Mesodermal cell (in vitro differentiated cells): ENCODE measurements around the gene ARPC1A.
"Not testable (repeated sequence)": the region's sequence is repeated elsewhere in the genome, so short reads cannot be mapped to it uniquely, and the experiment has no call there.

Source experiments
- H3K27ac ChIP-seq: 2 replicates; pipeline ENCODE4 v1.7.0; 2013; ENCODE audit warnings: mild to moderate bottlenecking, low read depth, low read length, moderate library complexity; ENCODE audit not compliant: severe bottlenecking
- H3K36me3 ChIP-seq: 2 replicates; pipeline ENCODE4 v1.7.1; 2013; ENCODE audit warnings: mild to moderate bottlenecking, low read length, moderate library complexity; ENCODE audit not compliant: control insufficient read depth, insufficient read depth
- H3K4me1 ChIP-seq: one replicate; pipeline ENCODE4 v1.7.1; 2013; ENCODE audit warnings: mild to moderate bottlenecking, low read length; ENCODE audit not compliant: insufficient read depth, control insufficient read depth, poor library complexity, severe bottlenecking
- H3K4me3 ChIP-seq: 2 replicates; pipeline ENCODE4 v1.7.0; 2013; ENCODE audit warnings: low read length, control low read depth, mild to moderate bottlenecking; ENCODE audit not compliant: insufficient read depth, poor library complexity, severe bottlenecking; ENCODE audit errors: extremely low read depth
- H3K9me3 ChIP-seq: 2 replicates; pipeline ENCODE4 v1.7.1; 2013; ENCODE audit warnings: mild to moderate bottlenecking, low read length, moderate library complexity; ENCODE audit not compliant: control insufficient read depth
- WGBS, 2 experiments: methylation state at CpG; one replicate each; pipeline ENCODE4 v1.1.5; 2013; ENCODE audit warnings: missing lambda C conversion rate in 2 of 2; ENCODE audit not compliant: insufficient coverage in 2 of 2; 5-methylcytosine and 5-hydroxymethylcytosine counted together

The ARPC1A gene

DNA sequence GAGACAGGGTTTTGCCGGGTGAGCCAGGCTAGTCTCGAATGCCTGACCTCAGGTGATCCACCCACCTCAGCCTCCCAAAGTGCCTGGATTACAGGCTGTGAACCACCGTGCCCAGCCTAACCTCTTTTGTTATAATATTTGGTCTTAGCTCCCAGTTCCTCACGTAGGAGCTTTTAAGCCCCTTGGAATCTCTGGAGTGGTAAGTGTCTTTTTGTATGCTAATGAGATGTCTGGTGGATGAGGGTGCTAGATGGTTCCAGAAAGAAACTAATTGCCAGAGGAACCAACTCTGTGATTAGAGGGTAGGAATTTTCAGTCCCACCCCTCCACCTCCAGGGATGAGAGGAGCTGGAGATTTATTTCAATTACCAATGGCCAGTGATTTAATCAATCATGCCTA is 5.3 kb upstream of the ARPC1A start:
- H3K4me1 ChIP-seq, result peaks cover 5% of the 10 kb centered on the region
- no peaks in the 10 kb centered on the region for H3K9me3 ChIP-seq
- H3K36me3 ChIP-seq, result no peaks in the 10 kb centered on the region
- 59 to 64% methylated on average over 2 to 4 of the region's 4 CpGs for WGBS, 2 experiments
- H3K4me3 ChIP-seq, result no peak overlapping the region
- no peak overlapping the region for H3K27ac ChIP-seq

DNA sequence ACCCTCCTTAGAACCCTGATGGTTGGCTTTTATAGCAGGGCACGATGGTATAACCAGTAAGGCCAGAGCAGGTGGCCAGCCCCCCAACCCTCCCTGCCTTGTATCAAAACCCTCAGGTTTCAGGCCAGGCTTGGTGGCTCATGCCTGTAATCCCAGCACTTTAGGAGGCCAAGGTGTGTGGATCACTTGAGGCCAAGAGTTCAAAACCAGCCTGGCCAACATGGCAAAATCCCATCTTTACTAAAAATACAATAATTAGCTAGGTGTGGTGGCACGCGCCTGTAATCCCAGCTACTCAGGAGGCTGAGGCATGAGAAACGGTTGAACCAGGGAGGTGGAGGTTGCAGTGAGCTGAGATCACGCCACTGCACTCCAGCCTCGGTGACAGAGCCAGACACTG is 3.0 kb upstream of the ARPC1A start:
- H3K9me3 ChIP-seq, result not testable (repeated sequence)
- 78 to 100% methylated on average over 1 to 5 of the region's 6 CpGs for WGBS, 2 experiments

GRCh38 chr7:99324559-99324958 is 1.1 kb upstream of the ARPC1A start:
- Histone ChIP-seq H3K36me3 (peaks cover 11% of the 10 kb centered on the region), H3K4me1 (peaks cover 9% of the 10 kb centered on the region), H3K9me3 (no peaks in the 10 kb centered on the region), H3K27ac (no peak overlapping the region), H3K4me3 (peak overlapping the region; percentile 99)
- 97 to 100% methylated on average over 4 to 10 of the region's 14 CpGs for WGBS, 2 experiments

More for the DNA sequence above, 3.0 kb upstream of the ARPC1A start:
- H3K4me1 ChIP-seq, H3K4me3 ChIP-seq, H3K36me3 ChIP-seq, H3K27ac ChIP-seq: not testable (repeated sequence)

- H3K27ac ChIP-seq, result no peak overlapping the region
- peak overlapping the region; percentile 99 for H3K4me3 ChIP-seq
- H3K36me3 ChIP-seq, result peaks cover 11% of the 10 kb centered on the region
- 42% methylated on average over 12 to 13 of the region's 14 CpGs for WGBS, 2 experiments
- H3K9me3 ChIP-seq, result no peaks in the 10 kb centered on the region
- H3K4me1 ChIP-seq, result peaks cover 9% of the 10 kb centered on the region
Measured at GRCh38 chr7:99325001-99325493, 651 bp upstream of the ARPC1A start.

DNA sequence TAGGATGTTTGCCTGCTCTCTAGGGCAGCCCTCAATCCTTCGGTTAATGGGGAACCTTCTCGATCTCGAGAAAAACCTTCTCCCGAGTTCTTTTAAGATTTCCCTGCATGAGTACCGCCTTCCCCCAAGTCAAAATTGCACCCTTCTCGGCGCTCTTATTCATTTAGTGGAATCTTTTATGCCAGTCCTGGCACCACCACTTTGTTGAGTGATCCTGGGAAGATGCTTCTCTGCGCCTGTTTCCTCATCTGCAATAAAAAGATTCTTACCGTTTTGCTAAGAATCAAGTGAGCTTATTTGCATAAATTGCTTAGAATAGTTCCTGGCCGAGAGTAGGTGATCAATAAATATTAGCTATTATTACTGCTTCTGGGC is 697 bp downstream of the ARPC1A start:
- WGBS, 2 experiments, result 5 to 9% methylated on average over 7 to 10 of the region's 10 CpGs
- Histone ChIP-seq H3K9me3 (no peaks in the 10 kb centered on the region), H3K27ac (no peak overlapping the region), H3K4me1 (peaks cover 9% of the 10 kb centered on the region), H3K4me3 (peak overlapping the region; percentile 99), H3K36me3 (peaks cover 18% of the 10 kb centered on the region)

- H3K27ac ChIP-seq, H3K4me1 ChIP-seq, H3K4me3 ChIP-seq, H3K9me3 ChIP-seq: not testable (repeated sequence)
- peaks cover 49% of the 10 kb centered on the region for H3K36me3 ChIP-seq
- WGBS, 2 experiments, result 87 to 92% methylated on average over 6 to 7 of the region's 8 CpGs
Measured at GRCh38 chr7:99330314-99330961, 4.7 kb downstream of the ARPC1A start.

GRCh38 chr7:99331002-99331401 is 5.3 kb downstream of the ARPC1A start:
- Histone ChIP-seq H3K27ac (no peak overlapping the region), H3K36me3 (peaks cover 54% of the 10 kb centered on the region), H3K9me3 (no peaks in the 10 kb centered on the region), H3K4me3 (no peak overlapping the region), H3K4me1 (peaks cover 4% of the 10 kb centered on the region)
- WGBS, 2 experiments, result no CpG with 5 or more reads among the region's 2 CpGs

GRCh38 chr7:99339595-99339994 is 13.9 kb downstream of the ARPC1A start:
- H3K4me3 ChIP-seq, result no peak overlapping the region
- WGBS, 2 experiments, result 100% methylated on average over 1 to 2 of the region's 3 CpGs
- H3K36me3 ChIP-seq, result peaks cover 89% of the 10 kb centered on the region
- H3K4me1 ChIP-seq, result no peaks in the 10 kb centered on the region
- no peaks in the 10 kb centered on the region for H3K9me3 ChIP-seq
- H3K27ac ChIP-seq, result no peak overlapping the region

DNA sequence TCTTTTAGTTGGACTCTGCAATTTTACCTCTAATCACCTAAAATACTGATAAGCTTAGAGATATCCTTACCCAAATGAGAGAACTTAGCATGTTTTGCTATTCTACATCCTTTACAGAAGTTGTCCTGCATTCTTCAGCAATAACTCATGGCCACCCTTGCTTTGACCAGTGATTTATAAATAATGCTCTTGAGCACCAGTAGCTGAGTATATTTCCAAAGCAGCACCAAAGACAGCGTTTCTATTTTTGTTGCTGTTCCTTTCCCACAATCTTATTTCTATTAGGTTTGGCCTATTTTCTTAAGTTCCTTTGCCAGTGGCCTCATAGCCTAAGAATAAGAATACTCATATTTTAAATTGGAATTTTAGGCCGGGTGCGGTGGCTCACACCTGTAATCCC is 15.0 kb downstream of the ARPC1A start:
- 92 to 100% methylated on average over 1 of the region's 3 CpGs for WGBS, 2 experiments

GRCh38 chr7:99344061-99344647 is 18.5 kb downstream of the ARPC1A start:
- no peak overlapping the region for H3K4me3 ChIP-seq
- no peaks in the 10 kb centered on the region for H3K4me1 ChIP-seq
- no peaks in the 10 kb centered on the region for H3K9me3 ChIP-seq
- H3K27ac ChIP-seq, result no peak overlapping the region
- WGBS, 2 experiments, result 95 to 98% methylated on average over 12 of the region's 13 CpGs
- H3K36me3 ChIP-seq, result peaks cover 93% of the 10 kb centered on the region

More for the DNA sequence above, 15.0 kb downstream of the ARPC1A start:
- H3K9me3 ChIP-seq, result no peaks in the 10 kb centered on the region
- no peak overlapping the region for H3K27ac ChIP-seq
- no peak overlapping the region for H3K4me3 ChIP-seq
- H3K4me1 ChIP-seq, result no peaks in the 10 kb centered on the region
- H3K36me3 ChIP-seq, result peaks cover 89% of the 10 kb centered on the region

DNA sequence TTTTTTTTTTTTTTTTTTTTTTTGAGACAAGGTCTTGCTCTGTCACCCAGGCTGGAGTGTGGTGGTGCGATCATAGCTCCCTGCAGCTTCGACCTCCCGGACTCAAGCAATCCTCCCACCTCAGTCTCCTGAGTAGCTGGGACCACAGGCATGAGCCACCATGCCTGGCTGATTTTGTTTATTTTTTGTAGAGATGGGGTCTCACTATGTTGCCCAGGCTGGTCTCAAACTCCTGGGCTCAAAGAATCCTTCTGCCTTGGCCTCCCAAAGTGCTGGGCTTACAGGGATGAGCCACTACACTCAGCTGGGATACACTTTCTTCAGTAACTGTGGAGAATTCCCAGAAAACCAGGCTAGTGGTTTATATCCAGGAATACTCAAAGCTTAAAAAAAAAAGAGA is 24.9 kb downstream of the ARPC1A start:
- not testable (repeated sequence) for H3K4me1 ChIP-seq, H3K4me3 ChIP-seq, H3K9me3 ChIP-seq, H3K27ac ChIP-seq
- 91 to 100% methylated on average over 1 to 3 of the region's 3 CpGs for WGBS, 2 experiments
- peaks cover 88% of the 10 kb centered on the region for H3K36me3 ChIP-seq
